ENCODE data around the gene KMT2B. TPM values are rescaled to one million over a fixed set of nuclear protein-coding genes. Genes with fewer than 3 reads are reported as not detected.
A peak's percentile ranks its signal among the peaks of the same experiment; 100 is the strongest.

The KMT2B gene
- total and polyA plus RNA-seq, 9 of the 15 experiments (the other 6 are each of a cell fraction or from before 2014, with no cell fraction given) = 0.63 to 43.9 (median 8.1) TPM

DNA sequence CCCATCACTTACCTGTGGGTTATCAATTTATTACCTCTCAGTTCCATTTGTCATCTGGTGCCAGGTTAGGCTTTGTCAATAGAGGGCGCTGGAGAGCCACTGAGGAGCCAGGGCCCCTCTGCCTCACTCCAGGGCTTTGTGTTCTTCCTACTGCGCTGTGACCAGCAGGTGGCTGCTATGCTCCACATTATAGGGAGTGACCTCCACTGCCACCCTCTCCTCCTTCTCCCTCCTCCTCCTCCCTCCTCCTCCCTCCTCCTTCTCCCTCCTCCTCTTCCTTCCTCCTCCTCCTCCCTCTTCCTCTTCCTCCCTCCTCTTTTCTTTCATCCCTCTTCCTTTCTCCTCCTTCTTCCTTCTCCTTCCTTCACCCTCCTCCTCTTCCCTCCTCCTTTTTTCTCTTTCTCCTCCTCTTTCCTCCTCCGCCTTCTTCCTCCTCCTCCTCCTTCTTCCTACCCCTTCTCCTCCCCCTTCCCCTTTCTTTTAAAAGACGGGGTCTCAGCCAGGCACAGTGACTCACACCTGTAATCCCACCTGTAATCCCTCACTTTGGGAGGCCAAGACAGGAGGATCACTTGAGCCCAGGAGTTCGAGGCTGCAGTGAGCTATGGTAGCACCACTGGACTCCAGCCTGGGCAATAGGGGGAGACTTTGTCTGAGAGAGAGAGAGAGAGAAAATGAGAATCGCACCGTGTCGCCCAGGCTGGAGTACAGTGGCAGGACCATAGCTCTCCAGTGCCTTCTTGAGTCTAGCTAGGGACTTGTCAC lies 23.8 kb upstream of the KMT2B start (continued):
- TF ChIP-seq ZFPM2 (CRISPR knock-in tag; IDR thresholded peaks at IDR 0.05) (no peak), NONO (IDR thresholded peaks at IDR 0.05; ENCODE audit: low read depth in 2 of 2, low read length in 1 of 2) (peak in 1 of 2 experiments; percentile 76; a peak in 1 of 4 replicates), ZNF146 (CRISPR knock-in tag; IDR thresholded peaks at IDR 0.05; ENCODE audit: unreplicated experiment) (no peak), NCOA1 (IDR thresholded peaks at IDR 0.05; ENCODE audit: low read depth) (0 out of 2 replicates have a peak, but pooled peaks have one; percentile 23), RBM14 (IDR thresholded peaks at IDR 0.05; ENCODE audit: borderline replicate concordance, insufficient read depth, low read depth, low read length) (no peak), RCOR1 (IDR thresholded peaks at IDR 0.05; ENCODE audit: borderline replicate concordance in 1 of 2, low read depth in 2 of 2, low read length in 2 of 2) (peak in 1 of 2 experiments; percentile 71; a peak in 1 of 4 replicates), THRAP3 (IDR thresholded peaks at IDR 0.05; ENCODE audit: borderline replicate concordance) (peak; percentile 99), ETS2 (tag; IDR thresholded peaks at IDR 0.05; ENCODE audit: borderline replicate concordance, poor library complexity, severe bottlenecking) (no peak), MIER1 (IDR thresholded peaks at IDR 0.05; ENCODE audit: low read depth) (0 out of 2 replicates have a peak, but pooled peaks have one; percentile 47), MCM2 (IDR thresholded peaks at IDR 0.05; ENCODE audit: low read depth) (peak; percentile 96), MTA1 (IDR thresholded peaks at IDR 0.05; ENCODE audit: borderline replicate concordance) (0 out of 2 replicates have a peak, but pooled peaks have one; percentile 35), MTA2 (IDR thresholded peaks at IDR 0.05; ENCODE audit: low read depth) (peak; percentile 60), DEAF1 (CRISPR knock-in tag; IDR thresholded peaks at IDR 0.05) (peak; percentile 93), CREM (IDR thresholded peaks at IDR 0.05; ENCODE audit: low read depth) (peak; percentile 57; the same call in 1 of the 2 replicates), SMC3 (conservative IDR thresholded peaks at IDR 0.05; ENCODE audit: insufficient read depth, low read depth, low read length) (peak; percentile 99), GABPB1 (CRISPR knock-in tag; IDR thresholded peaks at IDR 0.05) (peak; percentile 75), MEIS2 (IDR thresholded peaks at IDR 0.05; ENCODE audit: partially characterized antibody) (peak; percentile 47), FOXP4 (CRISPR knock-in tag; IDR thresholded peaks at IDR 0.05; ENCODE audit: borderline replicate concordance) (no peak), ZNF644 (tag; IDR thresholded peaks at IDR 0.05; ENCODE audit: low read depth) (no peak), EP400 (IDR thresholded peaks at IDR 0.05) (peak; percentile 59; the same call in 1 of the 2 replicates), TOE1 (IDR thresholded peaks at IDR 0.05; ENCODE audit: borderline replicate concordance) (peak; percentile 86), TOE1 (CRISPR knock-in tag; IDR thresholded peaks at IDR 0.05; ENCODE audit: borderline replicate concordance, low read depth) (0 out of 2 replicates have a peak, but pooled peaks have one; percentile 38), LEF1 (IDR thresholded peaks at IDR 0.05) (0 out of 2 replicates have a peak, but pooled peaks have one; percentile 25), CC2D1A (IDR thresholded peaks at IDR 0.05) (peak; percentile 94)
- TF ChIP-seq, protein P1, sequence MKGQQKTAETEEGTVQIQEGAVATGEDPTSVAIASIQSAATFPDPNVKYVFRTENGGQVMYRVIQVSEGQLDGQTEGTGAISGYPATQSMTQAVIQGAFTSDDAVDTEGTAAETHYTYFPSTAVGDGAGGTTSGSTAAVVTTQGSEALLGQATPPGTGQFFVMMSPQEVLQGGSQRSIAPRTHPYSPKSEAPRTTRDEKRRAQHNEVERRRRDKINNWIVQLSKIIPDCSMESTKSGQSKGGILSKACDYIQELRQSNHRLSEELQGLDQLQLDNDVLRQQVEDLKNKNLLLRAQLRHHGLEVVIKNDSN (CRISPR knock-in tag; IDR thresholded peaks at IDR 0.05) = no peak

Measured in K562 (cell line).